IMR-90 (cell line): ENCODE data around the gene ADGRF5. TPM values are rescaled to one million over a fixed set of nuclear protein-coding genes. Genes with fewer than 3 reads are reported as not detected.

Experiments used
- ATAC-seq: fragments of 200-7000 bp; cut with Tn5 transposase; 2 replicates; pipeline ENCODE4 v1.9.1; 2020; ENCODE audit warnings: low read depth, mild to moderate bottlenecking, moderate library complexity
- BruUV-seq: library from RNA; stranded (reverse); fragments of 400-500 nt; replicated peaks from 2 replicates; lab custom pipeline; 2021; lab: Mats Ljungman, UMichigan
- CTCF ChIA-PET: fragments of 300-600 bp; formaldehyde crosslinking; extraction: SDS; loops from one replicate; lab custom pipeline; 2021; ENCODE audit warnings: antibody characterized with exemption; lab: Yijun Ruan, JAX
- POLR2A ChIA-PET: fragments of 300-600 bp; sonication (Branson Sonifier 250); formaldehyde crosslinking; loops from one replicate; lab custom pipeline; 2022; ENCODE audit warnings: antibody characterized with exemption; ENCODE audit not compliant: unreplicated experiment; lab: Charles Lee
- DNase-seq: peaks from one replicate; pipeline ENCODE4 v3.0.0; 2013
- H2AFZ ChIP-seq: replicated peaks from 2 replicates; pipeline ENCODE3; 2013; ENCODE audit warnings: low read length, mild to moderate bottlenecking; ENCODE audit not compliant: poor library complexity
- H2AK5ac ChIP-seq: 2 replicates; pipeline ENCODE4 v1.6.1; 2013; ENCODE audit warnings: low read depth, low read length, inconsistent platforms
- H2AK9ac ChIP-seq: replicated peaks from 2 replicates; pipeline ENCODE3; 2013; ENCODE audit warnings: mild to moderate bottlenecking, low read depth, low read length, moderate library complexity; ENCODE audit not compliant: poor library complexity
- H2BK120ac ChIP-seq: 2 replicates; pipeline ENCODE4 v1.6.1; 2013; ENCODE audit warnings: low read depth, low read length, inconsistent platforms
- H2BK15ac ChIP-seq: 3 replicates; pipeline ENCODE4 v1.6.1; 2013; ENCODE audit warnings: low read depth, low read length, inconsistent platforms
- H2BK20ac ChIP-seq: 2 replicates; pipeline ENCODE4 v1.6.1; 2013; ENCODE audit warnings: low read depth, mild to moderate bottlenecking, inconsistent platforms, low read length, moderate library complexity
- H2BK5ac ChIP-seq: 2 replicates; pipeline ENCODE4 v1.6.1; 2013; ENCODE audit warnings: mild to moderate bottlenecking, low read depth, low read length, inconsistent platforms; ENCODE audit not compliant: poor library complexity, severe bottlenecking
- H3K14ac ChIP-seq: replicated peaks from 2 replicates; pipeline ENCODE4 v1.6.1; 2013; ENCODE audit warnings: low read depth, low read length, inconsistent platforms
- H3K18ac ChIP-seq: 2 replicates; pipeline ENCODE4 v1.6.1; 2013; ENCODE audit warnings: low read depth, low read length, control low read depth
- H3K23ac ChIP-seq: 2 replicates; pipeline ENCODE4 v1.6.1; 2013; ENCODE audit warnings: low read depth, low read length, inconsistent platforms
- H3K27ac ChIP-seq: 2 replicates; pipeline ENCODE4 v1.5.1; 2013; ENCODE audit warnings: mild to moderate bottlenecking, control low read depth, low read length; ENCODE audit not compliant: insufficient read depth
- H3K27me3 ChIP-seq: 2 replicates; pipeline ENCODE4 v1.6.1; 2013; ENCODE audit warnings: low read length; ENCODE audit not compliant: control insufficient read depth, insufficient read depth
- H3K36me3 ChIP-seq: 2 replicates; pipeline ENCODE4 v1.6.1; 2013; ENCODE audit warnings: low read length, mixed read lengths; ENCODE audit not compliant: control insufficient read depth, insufficient read depth
- H3K4ac ChIP-seq: 2 replicates; pipeline ENCODE4 v1.6.1; 2013; ENCODE audit warnings: low read depth, low read length, inconsistent platforms
- H3K4me1 ChIP-seq: 2 replicates; pipeline ENCODE4 v1.6.1; 2013; ENCODE audit warnings: low read length, mixed read lengths; ENCODE audit not compliant: control insufficient read depth, insufficient read depth
- H3K4me2 ChIP-seq: 2 replicates; pipeline ENCODE4 v1.6.1; 2013; ENCODE audit warnings: low read depth, mild to moderate bottlenecking, control low read depth, low read length, moderate library complexity
- H3K4me3 ChIP-seq: 2 replicates; pipeline ENCODE4 v1.5.1; 2013; ENCODE audit warnings: low read depth, mild to moderate bottlenecking, control low read depth, low read length, moderate library complexity; ENCODE audit not compliant: insufficient read depth
- H3K56ac ChIP-seq: 2 replicates; pipeline ENCODE4 v1.6.1; 2013; ENCODE audit warnings: low read length, inconsistent platforms; ENCODE audit not compliant: insufficient read depth; ENCODE audit errors: extremely low read depth
- H3K79me1 ChIP-seq, 2 experiments: 2 replicates each; pipeline ENCODE4 v1.6.1; 2013; ENCODE audit warnings: low read length in 2 of 2, inconsistent platforms in 1 of 2, low read depth in 1 of 2
- H3K9ac ChIP-seq: 2 replicates; pipeline ENCODE4 v1.6.1; 2013; ENCODE audit warnings: low read depth, low read length, control low read depth
- H3K9me1 ChIP-seq: 2 replicates; pipeline ENCODE4 v1.6.1; 2013; ENCODE audit warnings: low read length, inconsistent platforms; ENCODE audit not compliant: insufficient read depth
- H3K9me3 ChIP-seq: 2 replicates; pipeline ENCODE4 v1.6.1; 2013; ENCODE audit warnings: low read length; ENCODE audit not compliant: control insufficient read depth, insufficient read depth
- H4K20me1 ChIP-seq: 2 replicates; pipeline ENCODE4 v1.6.1; 2013; ENCODE audit warnings: low read length, inconsistent platforms; ENCODE audit not compliant: insufficient read depth
- H4K5ac ChIP-seq: 2 replicates; pipeline ENCODE4 v1.6.1; 2013; ENCODE audit warnings: mild to moderate bottlenecking, low read depth, low read length, control low read depth
- H4K8ac ChIP-seq, 2 experiments: 2 replicates each; pipeline ENCODE4 v1.6.1; 2013; ENCODE audit warnings: low read depth in 2 of 2, low read length in 2 of 2, control low read depth in 1 of 2, inconsistent platforms in 1 of 2
- H4K91ac ChIP-seq: 2 replicates; pipeline ENCODE4 v1.6.1; 2013; ENCODE audit warnings: low read depth, low read length, inconsistent platforms; ENCODE audit not compliant: insufficient read depth
- BHLHE40 ChIP-seq: fragments of 150-350 bp; IDR thresholded peaks from 2 replicates; pipeline ENCODE4 v1.6.1; 2016; ENCODE audit warnings: mild to moderate bottlenecking, low read depth, low read length
- CEBPB ChIP-seq: IDR thresholded peaks from 2 replicates; pipeline ENCODE4 v1.6.1; 2012; ENCODE audit warnings: low read depth, low read length, improper control_type of control experiment
- CHD1 ChIP-seq: IDR thresholded peaks from 2 replicates; pipeline ENCODE4 v1.6.1; 2012; ENCODE audit warnings: low read depth, low read length, improper control_type of control experiment
- ELK1 ChIP-seq: fragments of 150-350 bp; IDR thresholded peaks from 2 replicates; pipeline ENCODE4 v1.6.1; 2016; ENCODE audit warnings: low read depth, mild to moderate bottlenecking, low read length, moderate library complexity, borderline replicate concordance
- FOS ChIP-seq: fragments of 150-350 bp; IDR thresholded peaks from 2 replicates; pipeline ENCODE4 v1.6.1; 2016; ENCODE audit warnings: low read depth, low read length
- MAFK ChIP-seq: IDR thresholded peaks from 2 replicates; pipeline ENCODE4 v1.6.1; 2012; ENCODE audit warnings: low read depth, low read length, improper control_type of control experiment
- MAZ ChIP-seq: IDR thresholded peaks from 2 replicates; pipeline ENCODE4 v1.6.1; 2012; ENCODE audit warnings: low read depth, mild to moderate bottlenecking, low read length, improper control_type of control experiment, moderate library complexity, borderline replicate concordance
- MXI1 ChIP-seq: IDR thresholded peaks from 2 replicates; pipeline ENCODE4 v1.6.1; 2012; ENCODE audit warnings: low read depth, mild to moderate bottlenecking, low read length, moderate library complexity, borderline replicate concordance
- NFE2L2 ChIP-seq: fragments of 150-350 bp; IDR thresholded peaks from 2 replicates; pipeline ENCODE4 v1.6.1; 2016; ENCODE audit warnings: low read depth, mild to moderate bottlenecking, low read length
- POLR2A ChIP-seq: IDR thresholded peaks from 2 replicates; pipeline ENCODE4 v1.6.1; 2012; ENCODE audit warnings: mild to moderate bottlenecking, low read depth, low read length
- RAD21 ChIP-seq: IDR thresholded peaks from 2 replicates; pipeline ENCODE4 v1.6.1; 2012; ENCODE audit warnings: low read length, improper control_type of control experiment
- RCOR1 ChIP-seq: IDR thresholded peaks from 2 replicates; pipeline ENCODE4 v1.6.1; 2012; ENCODE audit warnings: mild to moderate bottlenecking, low read length, improper control_type of control experiment; ENCODE audit not compliant: insufficient replicate concordance
- RFX5 ChIP-seq: IDR thresholded peaks from 2 replicates; pipeline ENCODE4 v1.8.0; 2012; ENCODE audit warnings: low read depth, mild to moderate bottlenecking, low read length, moderate library complexity
- SMC3 ChIP-seq: fragments of 150-350 bp; IDR thresholded peaks from 2 replicates; pipeline ENCODE4 v1.6.1; 2016; ENCODE audit warnings: low read depth, mild to moderate bottlenecking, antibody characterized with exemption, low read length, moderate library complexity
- USF2 ChIP-seq: fragments of 150-350 bp; IDR thresholded peaks from 2 replicates; pipeline ENCODE4 v1.6.1; 2017; ENCODE audit warnings: mild to moderate bottlenecking, antibody characterized with exemption, low read length, low read depth
- WGBS, 2 experiments: methylation state at CpG; one replicate each; pipeline versions ENCODE4 v1.1.5 to v1.1.7; 2013; ENCODE audit warnings: missing lambda C conversion rate in 2 of 2; ENCODE audit not compliant: insufficient read length in 1 of 2; ENCODE audit errors: extremely low coverage in 2 of 2; 5-methylcytosine and 5-hydroxymethylcytosine counted together
- dilution Hi-C: fragments of 300-500 bp; cut with HindIII; formaldehyde crosslinking; loops from one replicate; pipeline ENCODE4 v1.14.3; 2018; ENCODE audit warnings: low sequenced_read_pairs; ENCODE audit not compliant: unreplicated experiment
- in situ Hi-C: fragments of 300-500 bp; cut with MboI; formaldehyde crosslinking; loops from 3 replicates; pipeline ENCODE4 v1.14.3; 2019; ENCODE audit warnings: low sequenced_read_pairs, inconsistent platforms, mixed read lengths
- intact Hi-C: fragments of 100-400 bp; cut with micrococcal nuclease; formaldehyde crosslinking; loops from 2 replicates; pipeline ENCODE4 v1.10.0; 2022
- polyA plus RNA-seq, 3 experiments: library from polyadenylated mRNA; depleted of rRNA; stranded (reverse); fragments of >200 nt; gene quantifications; 2 replicates each; pipeline ENCODE4 v1.2.3, GENCODE V29; 2012; ENCODE audit warnings: low replicate concordance in 1 of 3
- total RNA-seq: library from RNA; depleted of rRNA; stranded (reverse); fragments of >200 nt; gene quantifications from 2 replicates; pipeline ENCODE4 v1.2.3, GENCODE V29; 2012

Gene ADGRF5
- total and polyA plus RNA-seq, 2 of the 4 experiments (the other 2 are of a cell fraction), result not detected

GRCh38 chr6:46900266-46900665 is 21.5 kb downstream of the ADGRF5 start:
- no peak overlapping the region for H4K5ac ChIP-seq
- no peak for DNase-seq
- in situ Hi-C loops, result no loop called here
- dilution Hi-C loops, result no loop called here
- no peak overlapping the region for H3K27ac ChIP-seq
- H3K4me3 ChIP-seq, result no peak overlapping the region
- no peak overlapping the region for H3K4ac ChIP-seq
- no CpG with 5 or more reads among the region's 3 CpGs for WGBS, 2 experiments
- no peaks in the 10 kb centered on the region for H3K9me1 ChIP-seq
- no peaks in the 10 kb centered on the region for H3K4me1 ChIP-seq
- H2AK5ac ChIP-seq, result no peak overlapping the region
- TF ChIP-seq MAFK (no peak), MAZ (no peak), SMC3 (no peak), CEBPB (no peak), USF2 (no peak), RFX5 (no peak), RCOR1 (no peak), CHD1 (no peak), RAD21 (no peak), MXI1 (no peak), NFE2L2 (no peak), BHLHE40 (no peak), POLR2A (no peak), ELK1 (no peak), FOS (no peak)
- H2BK5ac ChIP-seq, result no peak overlapping the region
- H2BK120ac ChIP-seq, result no peak overlapping the region
- H2BK20ac ChIP-seq, result no peak overlapping the region
- H3K56ac ChIP-seq, result no peak overlapping the region
- H3K27me3 ChIP-seq, result no peaks in the 10 kb centered on the region
- no peak overlapping the region for H3K4me2 ChIP-seq
- no peak overlapping the region for H3K14ac ChIP-seq
- no peak overlapping the region for H3K18ac ChIP-seq
- ChIA-PET POLR2A (no interaction called here), CTCF (no interaction called here)
- H3K23ac ChIP-seq, result no peak overlapping the region
- no TSS peak for BruUV-seq
- no peak overlapping the region for H4K91ac ChIP-seq
- H3K79me1 ChIP-seq, result no peaks in the 10 kb centered on the region
- no peak overlapping the region for H2BK15ac ChIP-seq
- H3K9me3 ChIP-seq, result no peaks in the 10 kb centered on the region
- no peaks in the 10 kb centered on the region for H4K20me1 ChIP-seq
- ATAC-seq, result no peak
- no peaks in the 10 kb centered on the region for H3K36me3 ChIP-seq
- intact Hi-C loops, result no loop called here
- no peak overlapping the region for H4K8ac ChIP-seq
- no peak overlapping the region for H3K9ac ChIP-seq
- no peak overlapping the region for H2AK9ac ChIP-seq
- no peak overlapping the region for H2AFZ ChIP-seq
